ENCODE results near the gene ACADM. TPM values are rescaled to one million over a fixed set of nuclear protein-coding genes. Genes with fewer than 3 reads are reported as not detected.

ACADM gene
- total RNA-seq, 1 experiment from 2014 or later, result 48.7 TPM

GRCh38 chr1:75696000-75696399 is 28.5 kb upstream of the ACADM start:
- Histone ChIP-seq H3K9me3 (ENCODE audit: control insufficient read depth in 1 of 2, insufficient read depth in 1 of 2, low read depth in 1 of 2, low read length in 2 of 2) (no peaks in the 10 kb centered on the region), H2AFZ (ENCODE audit: low read depth, low read length, poor library complexity, severe bottlenecking) (no peak overlapping the region), H3K9ac (ENCODE audit: low read length) (no peak overlapping the region), H3K4me2 (ENCODE audit: low read length) (no peak overlapping the region), H3K27me3 (ENCODE audit: insufficient read depth, low read length) (no peaks in the 10 kb centered on the region), H3K79me2 (ENCODE audit: insufficient read depth, low read length) (no peaks in the 10 kb centered on the region), H3K9me2 (ENCODE audit: insufficient read depth) (0 out of 2 replicates have a peak, but pooled peaks cover 5% of the 10 kb centered on the region), H3K4me3 (replicated peaks in 1 of 2; ENCODE audit: low read depth in 1 of 2, low read length in 2 of 2) (no peak overlapping the region), H3K36me3 (ENCODE audit: control insufficient read depth in 1 of 2, insufficient read depth in 2 of 2, low read length in 2 of 2) (no peaks in the 10 kb centered on the region), H3K27ac (ENCODE audit: low read depth, low read length) (no peak overlapping the region), H4K20me1 (ENCODE audit: insufficient read depth) (no peaks in the 10 kb centered on the region), H3K4me1 (ENCODE audit: control insufficient read depth in 1 of 2, insufficient read depth in 2 of 2, low read length in 2 of 2) (no peaks in the 10 kb centered on the region)
- CTCF ChIA-PET, result no interaction called here
- RAD21 ChIA-PET (ENCODE audit: low non-redundant PET in 1 of 2, low total read pairs in 2 of 2, uncharacterized antibody in 2 of 2, unreplicated experiment in 2 of 2), result no interaction called here
- intact Hi-C loops (cut with micrococcal nuclease), result no loop called here
- peak; percentile 63; the same call in 1 of the 2 replicates for ATAC-seq
- BruUV-seq (replicated peaks), result no TSS peak
- TF ChIP-seq EGR1 (IDR thresholded peaks at IDR 0.05; ENCODE audit: low read depth) (no peak), ATF3 (IDR thresholded peaks at IDR 0.05) (no peak), ELF1 (IDR thresholded peaks at IDR 0.05; ENCODE audit: borderline replicate concordance, low read depth) (no peak), CTCF (IDR thresholded peaks at IDR 0.05 in 2 of 3, conservative IDR thresholded peaks at IDR 0.05 in 1 of 3; ENCODE audit: borderline replicate concordance in 1 of 3, insufficient read depth in 1 of 3, low read depth in 2 of 3, low read length in 2 of 3) (peak in 1 of 3 experiments; percentile 15; a peak in 1 of 6 replicates)
- DNase-seq (ENCODE audit: low read depth, low spot score), result no peak
- POLR2A ChIA-PET, result no interaction called here

GRCh38 chr1:75707191-75707590 is 17.3 kb upstream of the ACADM start:
- Histone ChIP-seq H2AFZ (ENCODE audit: low read depth, low read length, poor library complexity, severe bottlenecking) (peak overlapping the region; percentile 33), H3K79me2 (ENCODE audit: insufficient read depth, low read length) (no peaks in the 10 kb centered on the region), H3K9me3 (ENCODE audit: control insufficient read depth in 1 of 2, insufficient read depth in 1 of 2, low read depth in 1 of 2, low read length in 2 of 2) (no peaks in the 10 kb centered on the region), H3K36me3 (ENCODE audit: control insufficient read depth in 1 of 2, insufficient read depth in 2 of 2, low read length in 2 of 2) (no peaks in the 10 kb centered on the region), H3K4me1 (ENCODE audit: control insufficient read depth in 1 of 2, insufficient read depth in 2 of 2, low read length in 2 of 2) (no peaks in the 10 kb centered on the region), H4K20me1 (ENCODE audit: insufficient read depth) (no peaks in the 10 kb centered on the region), H3K4me3 (replicated peaks in 1 of 2; ENCODE audit: low read depth in 1 of 2, low read length in 2 of 2) (no peak overlapping the region), H3K27me3 (ENCODE audit: insufficient read depth, low read length) (no peaks in the 10 kb centered on the region), H3K27ac (ENCODE audit: low read depth, low read length) (no peak overlapping the region), H3K9ac (ENCODE audit: low read length) (no peak overlapping the region), H3K9me2 (ENCODE audit: insufficient read depth) (no peaks in the 10 kb centered on the region), H3K4me2 (ENCODE audit: low read length) (no peak overlapping the region)
- CTCF ChIA-PET, result no interaction called here
- POLR2A ChIA-PET, result no interaction called here
- ATAC-seq (no peak), DNase-seq (ENCODE audit: low read depth, low spot score) (no peak)
- BruUV-seq (replicated peaks), result no TSS peak
- intact Hi-C loops (cut with micrococcal nuclease), result no loop called here
- RAD21 ChIA-PET (ENCODE audit: low non-redundant PET in 1 of 2, low total read pairs in 2 of 2, uncharacterized antibody in 2 of 2, unreplicated experiment in 2 of 2), result no interaction called here
- no peak for TF ChIP-seq CEBPB (IDR thresholded peaks at IDR 0.05; ENCODE audit: low read depth)
- TF ChIP-seq ZFX (IDR thresholded peaks at IDR 0.05), result no peak
- TF ChIP-seq ZBTB33 (IDR thresholded peaks at IDR 0.05; ENCODE audit: extremely low read depth, insufficient replicate concordance, low read length), result no peak
- no peak for TF ChIP-seq EZH2phosphoT487 (IDR thresholded peaks at IDR 0.05; ENCODE audit: borderline replicate concordance)
- no peak for TF ChIP-seq SRF (IDR thresholded peaks at IDR 0.05; ENCODE audit: low read depth)
- no peak for TF ChIP-seq ATF3 (IDR thresholded peaks at IDR 0.05)
- no peak for TF ChIP-seq YY1 (IDR thresholded peaks at IDR 0.05; ENCODE audit: extremely low read depth, insufficient replicate concordance, low read depth, low read length)
- TF ChIP-seq SIN3A (IDR thresholded peaks at IDR 0.05; ENCODE audit: low read depth), result no peak
- TF ChIP-seq CBX3 (IDR thresholded peaks at IDR 0.05; ENCODE audit: low read depth), result no peak
- TF ChIP-seq ZNF274 (IDR thresholded peaks at IDR 0.05; ENCODE audit: low read depth, low read length), result no peak
- TF ChIP-seq EZH2 (IDR thresholded peaks at IDR 0.05), result no peak
- TF ChIP-seq SP1 (IDR thresholded peaks at IDR 0.05; ENCODE audit: low read depth), result no peak

Measured in HCT116 (cell line).